ENCODE measurements around the gene VPS26B.

GRCh38 chr11:134228625-134229024 lies 4.2 kb downstream of the VPS26B start:
- no peak for TF ChIP-seq ESRRA (CRISPR knock-in tag; IDR thresholded peaks at IDR 0.05; ENCODE audit: borderline replicate concordance)
- no peak for TF ChIP-seq PRDM15 (CRISPR knock-in tag; IDR thresholded peaks at IDR 0.05)
- no peak for TF ChIP-seq CTCF (IDR thresholded peaks at IDR 0.05)
